HCT116 (cell line): Measurements from ENCODE around the gene HMCN1. TPM values are rescaled to one million over a fixed set of nuclear protein-coding genes. Genes with fewer than 3 reads are reported as not detected.

ENCODE experiments used
- ATAC-seq: fragments of 200-7000 bp; cut with Tn5 transposase; 2 replicates; pipeline ENCODE4 v1.9.1; 2020; ENCODE audit warnings: mild to moderate bottlenecking, moderate library complexity
- BruUV-seq: library from RNA; stranded (reverse); fragments of 400-500 nt; replicated peaks from 2 replicates; lab custom pipeline; 2021; lab: Mats Ljungman, UMichigan
- CTCF ChIA-PET: fragments of 300-600 bp; sonication (Branson Sonifier 250); formaldehyde crosslinking; loops from one replicate; lab custom pipeline; 2021; ENCODE audit warnings: antibody characterized with exemption; lab: Charles Lee
- POLR2A ChIA-PET: fragments of 300-600, 350-600 bp; sonication (Branson Sonifier 250); formaldehyde crosslinking; loops from one replicate; lab custom pipeline; 2021; ENCODE audit warnings: antibody characterized with exemption; lab: Charles Lee
- RAD21 ChIA-PET, 2 experiments: fragments of 300-600 bp; sonication (Branson Sonifier 250); formaldehyde crosslinking; loops; one replicate each; lab custom pipeline; 2023; ENCODE audit warnings: low total read pairs in 2 of 2; ENCODE audit not compliant: uncharacterized antibody in 2 of 2, unreplicated experiment in 2 of 2, low non-redundant PET in 1 of 2; lab: Charles Lee
- DNase-seq: peaks from one replicate; pipeline ENCODE4 v3.0.0-alpha.2; 2010; ENCODE audit warnings: low read depth, low spot score
- H2AFZ ChIP-seq: fragments of 200-600 bp; shearing (Covaris generic), sonication (generic); 2 replicates; pipeline ENCODE4 v1.6.1; 2017; ENCODE audit warnings: low read depth, mixed run types, mixed read lengths, antibody characterized with exemption, low read length; ENCODE audit not compliant: poor library complexity, severe bottlenecking
- H3K27ac ChIP-seq: 2 replicates; pipeline ENCODE4 v1.5.1; 2012; ENCODE audit warnings: low read depth, low read length
- H3K27me3 ChIP-seq: fragments of 200-600 bp; sonication (generic); 2 replicates; pipeline ENCODE4 v1.6.1; 2016; ENCODE audit warnings: mixed run types, low read length, mixed read lengths; ENCODE audit not compliant: insufficient read depth
- H3K36me3 ChIP-seq, 2 experiments: fragments of 200-500 bp in 1 of 2; fragments of 200-600 bp in 1 of 2; sonication (Bioruptor generic) in 1 of 2; sonication (generic) in 1 of 2; 2 replicates each; pipeline versions ENCODE4 v1.5.1 to v1.6.1; 2014 to 2016; ENCODE audit warnings: low read length in 2 of 2, inconsistent platforms in 1 of 2, mixed read lengths in 1 of 2, mixed run types in 1 of 2; ENCODE audit not compliant: insufficient read depth in 2 of 2, control insufficient read depth in 1 of 2
- H3K4me1 ChIP-seq, 2 experiments: fragments of 200-600 bp in 1 of 2; sonication (generic) in 1 of 2; 2 replicates each; pipeline versions ENCODE4 v1.5.1 to v1.6.1; 2012 to 2017; ENCODE audit warnings: low read length in 2 of 2, inconsistent platforms in 1 of 2, mild to moderate bottlenecking in 1 of 2, mixed read lengths in 1 of 2, mixed run types in 1 of 2, moderate library complexity in 1 of 2; ENCODE audit not compliant: insufficient read depth in 2 of 2, control insufficient read depth in 1 of 2
- H3K4me2 ChIP-seq: fragments of 200-600 bp; sonication (generic); 2 replicates; pipeline ENCODE4 v1.6.1; 2017; ENCODE audit warnings: mixed run types, low read length, mixed read lengths
- H3K4me3 ChIP-seq, 2 experiments: fragments of 200-600 bp in 1 of 2; sonication (generic) in 1 of 2; replicated peaks in 1 of 2; 2 replicates each; pipeline ENCODE4 v1.5.1; 2011 to 2016; ENCODE audit warnings: low read length in 2 of 2, control low read depth in 1 of 2, low read depth in 1 of 2, mild to moderate bottlenecking in 1 of 2, mixed read lengths in 1 of 2, mixed run types in 1 of 2
- H3K79me2 ChIP-seq: fragments of 200-600 bp; sonication (generic); 2 replicates; pipeline ENCODE4 v1.6.1; 2017; ENCODE audit warnings: mild to moderate bottlenecking, mixed run types, low read length, moderate library complexity, mixed read lengths; ENCODE audit not compliant: insufficient read depth
- H3K9ac ChIP-seq: fragments of 200-600 bp; sonication (generic); 2 replicates; pipeline ENCODE4 v1.6.1; 2016; ENCODE audit warnings: low read length, mixed read lengths
- H3K9me2 ChIP-seq: fragments of 200-600 bp; sonication (generic), shearing (Covaris generic); 2 replicates; pipeline ENCODE4 v1.6.1; 2017; ENCODE audit warnings: mixed run types, mild to moderate bottlenecking, moderate library complexity; ENCODE audit not compliant: insufficient read depth
- H3K9me3 ChIP-seq, 2 experiments: fragments of 200-500 bp in 1 of 2; fragments of 200-600 bp in 1 of 2; sonication (Bioruptor generic) in 1 of 2; sonication (generic) in 1 of 2; 2 replicates each; pipeline ENCODE4 v1.6.1; 2014 to 2017; ENCODE audit warnings: low read length in 2 of 2, mixed read lengths in 2 of 2, inconsistent platforms in 1 of 2, low read depth in 1 of 2, mild to moderate bottlenecking in 1 of 2, mixed run types in 1 of 2, moderate library complexity in 1 of 2; ENCODE audit not compliant: control insufficient read depth in 1 of 2, insufficient read depth in 1 of 2
- H4K20me1 ChIP-seq: fragments of 200-600 bp; sonication (generic), shearing (Covaris generic); 2 replicates; pipeline ENCODE4 v1.6.1; 2017; ENCODE audit warnings: mixed run types, mild to moderate bottlenecking, moderate library complexity; ENCODE audit not compliant: insufficient read depth
- ATF3 ChIP-seq: IDR thresholded peaks from 2 replicates; pipeline ENCODE4 v1.6.1; 2012
- CEBPB ChIP-seq: IDR thresholded peaks from 2 replicates; pipeline ENCODE4 v1.6.1; 2012; ENCODE audit warnings: low read depth
- EGR1 ChIP-seq: IDR thresholded peaks from 2 replicates; pipeline ENCODE4 v1.6.1; 2012; ENCODE audit warnings: low read depth
- EZH2phosphoT487 ChIP-seq: fragments of 200-600 bp; IDR thresholded peaks from 2 replicates; pipeline ENCODE4 v1.6.1; 2018; ENCODE audit warnings: antibody characterized with exemption, borderline replicate concordance
- JUND ChIP-seq: IDR thresholded peaks from 2 replicates; pipeline ENCODE4 v1.6.1; 2012
- MAX ChIP-seq: IDR thresholded peaks from 2 replicates; pipeline ENCODE4 v1.6.1; 2012
- RAD21 ChIP-seq: IDR thresholded peaks from 2 replicates; pipeline ENCODE4 v1.6.1; 2012; ENCODE audit warnings: low read depth, mild to moderate bottlenecking
- TCF7L2 ChIP-seq: IDR thresholded peaks from 2 replicates; pipeline ENCODE4 v1.7.0; 2011; ENCODE audit warnings: borderline replicate concordance, inconsistent platforms; ENCODE audit not compliant: insufficient read depth, insufficient read length; ENCODE audit errors: extremely low read depth
- ZNF274 ChIP-seq: fragments of 200-500 bp; sonication (Bioruptor generic); IDR thresholded peaks from 2 replicates; pipeline ENCODE4 v1.6.1; 2014; ENCODE audit warnings: mild to moderate bottlenecking, low read depth, low read length, inconsistent platforms
- intact Hi-C: fragments of 100-400 bp; cut with micrococcal nuclease; formaldehyde crosslinking; loops from 2 replicates; pipeline ENCODE4 v1.10.0; 2022
- total RNA-seq: library from RNA; stranded (reverse); gene quantifications from one replicate; pipeline ENCODE4 v1.2.1, GENCODE V29; 2021; ENCODE audit not compliant: unreplicated experiment
- TF ChIP-seq, protein P1 (sequence below): IDR thresholded peaks from 2 replicates; pipeline ENCODE4 v1.6.1; 2012; ENCODE audit warnings: low read depth

Gene HMCN1
- total RNA-seq, 1 experiment from 2014 or later: 0.59 TPM

- no peaks in the 10 kb centered on the region for H3K9me2 ChIP-seq
- ATAC-seq (no peak), DNase-seq (no peak)
- H3K27me3 ChIP-seq: no peaks in the 10 kb centered on the region
- no peaks in the 10 kb centered on the region for H3K9me3 ChIP-seq
- POLR2A ChIA-PET: no interaction called here
- RAD21 ChIA-PET: no interaction called here
- TF ChIP-seq EZH2phosphoT487: no peak
- no peaks in the 10 kb centered on the region for H4K20me1 ChIP-seq
- no peak overlapping the region for H3K4me3 ChIP-seq
- H3K4me2 ChIP-seq: no peak overlapping the region
- H3K79me2 ChIP-seq: no peaks in the 10 kb centered on the region
- intact Hi-C loops: no loop called here
- no peak overlapping the region for H3K27ac ChIP-seq
- BruUV-seq: no TSS peak
- H3K36me3 ChIP-seq: no peaks in the 10 kb centered on the region
- H3K4me1 ChIP-seq: no peaks in the 10 kb centered on the region
- CTCF ChIA-PET: no interaction called here
- no peak overlapping the region for H2AFZ ChIP-seq
- H3K9ac ChIP-seq: no peak overlapping the region
Measured at GRCh38 chr1:185938396-185938795, 204.2 kb downstream of the HMCN1 start.

GRCh38 chr1:185939142-185939541 is 205.0 kb downstream of the HMCN1 start:
- H2AFZ ChIP-seq: no peak overlapping the region
- RAD21 ChIA-PET: no interaction called here
- no peaks in the 10 kb centered on the region for H4K20me1 ChIP-seq
- H3K79me2 ChIP-seq: no peaks in the 10 kb centered on the region
- H3K9me3 ChIP-seq: no peaks in the 10 kb centered on the region
- no peak overlapping the region for H3K9ac ChIP-seq
- no TSS peak for BruUV-seq
- no peaks in the 10 kb centered on the region for H3K9me2 ChIP-seq
- no peak overlapping the region for H3K4me2 ChIP-seq
- H3K27ac ChIP-seq: no peak overlapping the region
- ATAC-seq: no peak
- DNase-seq: no peak
- no peak for TF ChIP-seq JUND
- no peak for TF ChIP-seq ZNF274
- TF ChIP-seq EZH2phosphoT487: no peak
- no peak for TF ChIP-seq EGR1
- TF ChIP-seq, protein P1, sequence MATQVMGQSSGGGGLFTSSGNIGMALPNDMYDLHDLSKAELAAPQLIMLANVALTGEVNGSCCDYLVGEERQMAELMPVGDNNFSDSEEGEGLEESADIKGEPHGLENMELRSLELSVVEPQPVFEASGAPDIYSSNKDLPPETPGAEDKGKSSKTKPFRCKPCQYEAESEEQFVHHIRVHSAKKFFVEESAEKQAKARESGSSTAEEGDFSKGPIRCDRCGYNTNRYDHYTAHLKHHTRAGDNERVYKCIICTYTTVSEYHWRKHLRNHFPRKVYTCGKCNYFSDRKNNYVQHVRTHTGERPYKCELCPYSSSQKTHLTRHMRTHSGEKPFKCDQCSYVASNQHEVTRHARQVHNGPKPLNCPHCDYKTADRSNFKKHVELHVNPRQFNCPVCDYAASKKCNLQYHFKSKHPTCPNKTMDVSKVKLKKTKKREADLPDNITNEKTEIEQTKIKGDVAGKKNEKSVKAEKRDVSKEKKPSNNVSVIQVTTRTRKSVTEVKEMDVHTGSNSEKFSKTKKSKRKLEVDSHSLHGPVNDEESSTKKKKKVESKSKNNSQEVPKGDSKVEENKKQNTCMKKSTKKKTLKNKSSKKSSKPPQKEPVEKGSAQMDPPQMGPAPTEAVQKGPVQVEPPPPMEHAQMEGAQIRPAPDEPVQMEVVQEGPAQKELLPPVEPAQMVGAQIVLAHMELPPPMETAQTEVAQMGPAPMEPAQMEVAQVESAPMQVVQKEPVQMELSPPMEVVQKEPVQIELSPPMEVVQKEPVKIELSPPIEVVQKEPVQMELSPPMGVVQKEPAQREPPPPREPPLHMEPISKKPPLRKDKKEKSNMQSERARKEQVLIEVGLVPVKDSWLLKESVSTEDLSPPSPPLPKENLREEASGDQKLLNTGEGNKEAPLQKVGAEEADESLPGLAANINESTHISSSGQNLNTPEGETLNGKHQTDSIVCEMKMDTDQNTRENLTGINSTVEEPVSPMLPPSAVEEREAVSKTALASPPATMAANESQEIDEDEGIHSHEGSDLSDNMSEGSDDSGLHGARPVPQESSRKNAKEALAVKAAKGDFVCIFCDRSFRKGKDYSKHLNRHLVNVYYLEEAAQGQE: no peak
- no peak for TF ChIP-seq ATF3
- no peak for TF ChIP-seq CEBPB
- TF ChIP-seq MAX: no peak
- TF ChIP-seq RAD21: no peak
- no peak for TF ChIP-seq TCF7L2
- TF ChIP-seq, all 23 proteins: peak for 0
- CTCF ChIA-PET: no interaction called here
- Histone ChIP-seq H3K27me3 (no peaks in the 10 kb centered on the region), H3K4me3 (no peak overlapping the region), H3K36me3 (no peaks in the 10 kb centered on the region), H3K4me1 (no peaks in the 10 kb centered on the region)
- intact Hi-C loops: no loop called here
- POLR2A ChIA-PET: no interaction called here
